Measurements from ENCODE around the gene VPS52.
"Not testable (repeated sequence)": the region's sequence is repeated elsewhere in the genome, so short reads cannot be mapped to it uniquely, and the experiment has no call there.

Gene VPS52

GRCh38 chr6:33236852-33237251, 34.8 kb downstream of the VPS52 start:
- no peak overlapping the region for H2AFZ ChIP-seq (ENCODE audit: low read length)
- no peak for DNase-seq (ENCODE audit: low spot score)
- H3K9me3 ChIP-seq (replicated peaks in 1 of 2; ENCODE audit: control insufficient read depth in 2 of 2, insufficient read depth in 1 of 2, low read depth in 1 of 2, low read length in 2 of 2): no peaks in the 10 kb centered on the region
- no peak overlapping the region for H3K27ac ChIP-seq (replicated peaks; ENCODE audit: low read length)
- WGBS, 2 donors (ENCODE audit: extremely low coverage in 2 of 2, insufficient read length in 2 of 2, insufficient replicate concordance in 1 of 2): no CpG with 5 or more reads among the region's 6 CpGs
- H3K36me3 ChIP-seq (replicated peaks in 1 of 2; ENCODE audit: control insufficient read depth in 2 of 2, insufficient read depth in 2 of 2, low read length in 2 of 2): no peaks in the 10 kb centered on the region
- H3K27me3 ChIP-seq (ENCODE audit: control insufficient read depth in 3 of 3, insufficient read depth in 3 of 3, low read depth in 1 of 3, low read length in 3 of 3): peaks cover 0 to 25% (median 0%) of the 10 kb centered on the region in 3 experiments
- no peak overlapping the region for H2BK12ac ChIP-seq (ENCODE audit: low read length)
- H2BK5ac ChIP-seq (ENCODE audit: low read length): no peak overlapping the region
- no peak overlapping the region for H3K4me3 ChIP-seq (ENCODE audit: low read length in 2 of 2)
- no peak overlapping the region for H4K8ac ChIP-seq (ENCODE audit: low read depth, low read length)
- H4K91ac ChIP-seq (ENCODE audit: low read depth, low read length, poor library complexity): no peak overlapping the region
- no peak overlapping the region for H2AK5ac ChIP-seq (ENCODE audit: low read depth, low read length)
- H3K14ac ChIP-seq (ENCODE audit: low read length): no peak overlapping the region
- H3K18ac ChIP-seq (ENCODE audit: low read length): no peak overlapping the region
- H3K4ac ChIP-seq (ENCODE audit: low read length): no peak overlapping the region
- H2BK120ac ChIP-seq (ENCODE audit: low read depth, low read length): no peak overlapping the region
- H3K23ac ChIP-seq (ENCODE audit: low read depth, low read length, poor library complexity): no peak overlapping the region
- no peaks in the 10 kb centered on the region for H3K79me1 ChIP-seq (ENCODE audit: low read depth, low read length)
- H2BK15ac ChIP-seq (ENCODE audit: low read length): no peak overlapping the region
- no peak overlapping the region for H3K4me2 ChIP-seq (ENCODE audit: insufficient read depth, low read length, poor library complexity, severe bottlenecking)
- H3K9ac ChIP-seq (ENCODE audit: low read depth, low read length, poor library complexity): no peak overlapping the region
- peaks cover 0 to 4% of the 10 kb centered on the region in 2 donors for H3K4me1 ChIP-seq (ENCODE audit: control insufficient read depth in 2 of 2, insufficient read depth in 1 of 2, low read depth in 1 of 2, low read length in 2 of 2)

DNA sequence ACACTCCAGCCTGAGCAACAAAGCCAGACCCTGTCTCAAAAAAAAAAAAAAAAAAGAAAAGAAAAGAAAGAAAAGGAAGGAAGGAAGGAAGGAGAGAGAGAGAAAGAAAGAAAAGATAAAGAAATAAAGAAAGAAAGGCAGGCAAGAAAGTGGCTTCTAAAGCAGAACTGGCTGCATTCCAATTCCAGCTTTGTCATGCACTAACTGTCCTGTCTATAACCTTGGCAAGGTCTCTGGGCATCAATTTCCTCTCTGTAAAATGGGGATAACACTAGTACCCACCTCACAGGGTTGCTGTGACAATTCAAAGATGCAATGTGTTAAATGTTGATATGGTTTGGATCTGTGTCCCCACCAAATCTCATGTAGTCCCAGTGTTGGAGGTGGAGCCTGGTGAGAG, 35.3 kb downstream of the VPS52 start:
- no peak overlapping the region for H2BK12ac ChIP-seq (ENCODE audit: low read length)
- no peak overlapping the region for H3K9ac ChIP-seq (ENCODE audit: low read depth, low read length, poor library complexity)
- peaks cover 0 to 28% (median 0%) of the 10 kb centered on the region in 3 experiments for H3K27me3 ChIP-seq (ENCODE audit: control insufficient read depth in 3 of 3, insufficient read depth in 3 of 3, low read depth in 1 of 3, low read length in 3 of 3)
- peaks cover 0 to 4% of the 10 kb centered on the region in 2 donors for H3K4me1 ChIP-seq (ENCODE audit: control insufficient read depth in 2 of 2, insufficient read depth in 1 of 2, low read depth in 1 of 2, low read length in 2 of 2)
- no peak overlapping the region for H3K4me3 ChIP-seq (ENCODE audit: low read length in 2 of 2)
- H3K18ac ChIP-seq (ENCODE audit: low read length): no peak overlapping the region
- H3K23ac ChIP-seq (ENCODE audit: low read depth, low read length, poor library complexity): no peak overlapping the region
- no peak overlapping the region for H2AK5ac ChIP-seq (ENCODE audit: low read depth, low read length)
- H2AFZ ChIP-seq (ENCODE audit: low read length): no peak overlapping the region
- H3K4ac ChIP-seq (ENCODE audit: low read length): no peak overlapping the region
- no peaks in the 10 kb centered on the region for H3K9me3 ChIP-seq (replicated peaks in 1 of 2; ENCODE audit: control insufficient read depth in 2 of 2, insufficient read depth in 1 of 2, low read depth in 1 of 2, low read length in 2 of 2)
- no peaks in the 10 kb centered on the region for H3K36me3 ChIP-seq (replicated peaks in 1 of 2; ENCODE audit: control insufficient read depth in 2 of 2, insufficient read depth in 2 of 2, low read length in 2 of 2)
- H3K14ac ChIP-seq (ENCODE audit: low read length): no peak overlapping the region
- H3K4me2 ChIP-seq (ENCODE audit: insufficient read depth, low read length, poor library complexity, severe bottlenecking): no peak overlapping the region
- H3K79me1 ChIP-seq (ENCODE audit: low read depth, low read length): no peaks in the 10 kb centered on the region
- H2BK5ac ChIP-seq (ENCODE audit: low read length): no peak overlapping the region
- no peak overlapping the region for H2BK120ac ChIP-seq (ENCODE audit: low read depth, low read length)
- no peak overlapping the region for H2BK15ac ChIP-seq (ENCODE audit: low read length)
- no peak overlapping the region for H3K27ac ChIP-seq (replicated peaks; ENCODE audit: low read length)
- no peak overlapping the region for H4K8ac ChIP-seq (ENCODE audit: low read depth, low read length)
- no peak for DNase-seq (ENCODE audit: low spot score)
- no peak overlapping the region for H4K91ac ChIP-seq (ENCODE audit: low read depth, low read length, poor library complexity)

- peaks cover 0 to 4% of the 10 kb centered on the region in 2 donors for H3K4me1 ChIP-seq (ENCODE audit: control insufficient read depth in 2 of 2, insufficient read depth in 1 of 2, low read depth in 1 of 2, low read length in 2 of 2)
- WGBS, 2 donors (ENCODE audit: extremely low coverage in 2 of 2, insufficient read length in 2 of 2, insufficient replicate concordance in 1 of 2): no CpG with 5 or more reads among the region's 6 CpGs
- no peak overlapping the region for H3K27ac ChIP-seq (replicated peaks; ENCODE audit: low read length)
- H3K14ac ChIP-seq (ENCODE audit: low read length): no peak overlapping the region
- no peak overlapping the region for H2BK5ac ChIP-seq (ENCODE audit: low read length)
- no peak overlapping the region for H3K9ac ChIP-seq (ENCODE audit: low read depth, low read length, poor library complexity)
- peaks cover 0 to 35% (median 0%) of the 10 kb centered on the region in 3 experiments for H3K27me3 ChIP-seq (ENCODE audit: control insufficient read depth in 3 of 3, insufficient read depth in 3 of 3, low read depth in 1 of 3, low read length in 3 of 3)
- no peak overlapping the region for H2BK15ac ChIP-seq (ENCODE audit: low read length)
- no peaks in the 10 kb centered on the region for H3K79me1 ChIP-seq (ENCODE audit: low read depth, low read length)
- H3K36me3 ChIP-seq (replicated peaks in 1 of 2; ENCODE audit: control insufficient read depth in 2 of 2, insufficient read depth in 2 of 2, low read length in 2 of 2): no peaks in the 10 kb centered on the region
- H2BK120ac ChIP-seq (ENCODE audit: low read depth, low read length): no peak overlapping the region
- no peaks in the 10 kb centered on the region for H3K9me3 ChIP-seq (replicated peaks in 1 of 2; ENCODE audit: control insufficient read depth in 2 of 2, insufficient read depth in 1 of 2, low read depth in 1 of 2, low read length in 2 of 2)
- no peak overlapping the region for H4K91ac ChIP-seq (ENCODE audit: low read depth, low read length, poor library complexity)
- H3K23ac ChIP-seq (ENCODE audit: low read depth, low read length, poor library complexity): no peak overlapping the region
- H3K4me2 ChIP-seq (ENCODE audit: insufficient read depth, low read length, poor library complexity, severe bottlenecking): no peak overlapping the region
- no peak for DNase-seq (ENCODE audit: low spot score)
- H3K18ac ChIP-seq (ENCODE audit: low read length): no peak overlapping the region
- H3K4ac ChIP-seq (ENCODE audit: low read length): no peak overlapping the region
- no peak overlapping the region for H4K8ac ChIP-seq (ENCODE audit: low read depth, low read length)
- peak overlapping the region; percentile 83 for H2AFZ ChIP-seq (ENCODE audit: low read length)
- H3K4me3 ChIP-seq (ENCODE audit: low read length in 2 of 2): no peak overlapping the region
- H2AK5ac ChIP-seq (ENCODE audit: low read depth, low read length): no peak overlapping the region
- no peak overlapping the region for H2BK12ac ChIP-seq (ENCODE audit: low read length)
Observed at GRCh38 chr6:33235221-33235634, 36.4 kb downstream of the VPS52 start.

DNA sequence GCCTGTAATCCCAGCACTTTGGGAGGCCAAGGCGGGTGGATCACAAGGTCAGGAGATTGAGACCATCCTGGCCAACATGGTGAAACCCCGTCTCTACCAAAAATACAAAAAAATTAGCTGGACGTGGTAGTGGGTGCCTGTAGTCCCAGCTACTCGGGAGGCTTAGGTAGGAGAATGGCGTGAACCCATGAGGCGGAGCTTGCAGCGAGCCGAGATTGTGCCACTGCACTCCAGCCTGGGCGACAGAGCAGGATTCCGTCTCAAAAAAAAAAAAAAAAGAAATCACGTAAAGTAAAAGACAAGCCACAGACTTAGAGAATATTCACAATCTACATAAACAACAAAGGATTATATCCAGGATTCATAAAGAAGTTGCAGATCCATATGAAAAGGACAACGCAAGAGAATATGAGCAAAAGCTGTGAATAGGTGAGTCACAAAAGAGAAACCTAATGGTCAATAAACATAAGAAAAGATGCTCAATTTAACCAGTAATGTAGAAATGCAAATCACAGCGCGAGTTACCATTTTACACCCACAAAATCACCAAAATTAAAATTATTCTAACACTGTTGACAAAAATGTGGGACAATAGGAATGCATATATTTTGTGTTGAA, 45.1 kb downstream of the VPS52 start:
- H3K27me3 ChIP-seq (ENCODE audit: control insufficient read depth in 3 of 3, insufficient read depth in 3 of 3, low read depth in 1 of 3, low read length in 3 of 3): peaks cover 0 to 18% (median 0%) of the 10 kb centered on the region in 3 experiments
- H3K27ac ChIP-seq (replicated peaks; ENCODE audit: low read length); H3K4me2 ChIP-seq (ENCODE audit: insufficient read depth, low read length, poor library complexity, severe bottlenecking); H3K9ac ChIP-seq (ENCODE audit: low read depth, low read length, poor library complexity); H2BK15ac ChIP-seq (ENCODE audit: low read length); H2AK5ac ChIP-seq (ENCODE audit: low read depth, low read length); H3K18ac ChIP-seq (ENCODE audit: low read length); H3K36me3 ChIP-seq (replicated peaks in 1 of 2; ENCODE audit: control insufficient read depth in 2 of 2, insufficient read depth in 2 of 2, low read length in 2 of 2); H3K14ac ChIP-seq (ENCODE audit: low read length); H3K4me1 ChIP-seq (ENCODE audit: control insufficient read depth in 2 of 2, insufficient read depth in 1 of 2, low read depth in 1 of 2, low read length in 2 of 2); H3K79me1 ChIP-seq (ENCODE audit: low read depth, low read length); H2BK5ac ChIP-seq (ENCODE audit: low read length); H4K91ac ChIP-seq (ENCODE audit: low read depth, low read length, poor library complexity); H2AFZ ChIP-seq (ENCODE audit: low read length); H2BK120ac ChIP-seq (ENCODE audit: low read depth, low read length); H4K8ac ChIP-seq (ENCODE audit: low read depth, low read length); DNase-seq (ENCODE audit: low spot score); H3K4me3 ChIP-seq (ENCODE audit: low read length in 2 of 2); H2BK12ac ChIP-seq (ENCODE audit: low read length); H3K23ac ChIP-seq (ENCODE audit: low read depth, low read length, poor library complexity); H3K4ac ChIP-seq (ENCODE audit: low read length); H3K9me3 ChIP-seq (replicated peaks in 1 of 2; ENCODE audit: control insufficient read depth in 2 of 2, insufficient read depth in 1 of 2, low read depth in 1 of 2, low read length in 2 of 2): not testable (repeated sequence)
- no CpG with 5 or more reads among the region's 14 CpGs for WGBS, 2 donors (ENCODE audit: extremely low coverage in 2 of 2, insufficient read length in 2 of 2, insufficient replicate concordance in 1 of 2)

Measured in neuronal stem cell (in vitro differentiated cells).